ENCODE measurements around the gene HMCN1.
"Not testable (repeated sequence)": the region's sequence is repeated elsewhere in the genome, so short reads cannot be mapped to it uniquely, and the experiment has no call there.

The HMCN1 gene

DNA sequence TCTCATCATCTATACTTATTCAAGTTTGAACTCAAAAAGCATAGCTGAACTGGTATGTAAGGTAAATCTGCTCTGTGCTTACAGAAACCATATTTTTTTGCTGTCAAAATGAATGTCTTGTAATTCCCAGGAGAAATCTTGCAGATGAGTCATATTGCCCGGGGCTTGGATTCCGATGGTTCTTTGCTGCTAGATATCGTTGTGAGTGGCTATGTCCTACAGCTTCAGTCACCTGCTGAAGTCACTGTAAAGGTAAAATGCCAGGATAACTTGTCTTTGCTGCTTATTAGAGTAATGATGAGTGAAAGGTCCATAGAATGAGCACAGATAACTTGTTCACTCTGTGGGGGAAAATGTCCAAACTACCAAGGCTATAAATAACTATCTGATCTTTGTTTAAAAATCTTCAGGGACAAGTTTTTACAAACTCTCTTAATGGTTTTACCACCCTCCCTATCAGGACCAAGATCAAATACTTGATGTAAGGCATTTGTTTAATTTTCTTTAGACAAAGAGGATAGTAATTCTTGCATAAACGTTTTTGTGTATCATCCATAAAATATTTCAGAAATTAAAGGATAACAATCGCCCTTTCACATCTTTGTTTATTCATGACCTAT is 418.5 kb downstream of the HMCN1 start:
- DNase-seq (no peak), ATAC-seq (no peak)
- H3K36me3 Mint-ChIP-seq (ENCODE audit: low read depth), result no peaks in the 10 kb centered on the region
- H3K9me3 Mint-ChIP-seq, result no peaks in the 10 kb centered on the region
- no peaks in the 10 kb centered on the region for H3K4me1 Mint-ChIP-seq
- H3K27me3 Mint-ChIP-seq, result peaks cover 4% of the 10 kb centered on the region
- H3K27ac Mint-ChIP-seq, result no peak overlapping the region
- no peak overlapping the region for H3K4me3 Mint-ChIP-seq

GRCh38 chr1:186154651-186155050 is 420.5 kb downstream of the HMCN1 start:
- no peak overlapping the region for H3K4me3 Mint-ChIP-seq
- no peak overlapping the region for H3K27ac Mint-ChIP-seq
- no peak for DNase-seq

DNA sequence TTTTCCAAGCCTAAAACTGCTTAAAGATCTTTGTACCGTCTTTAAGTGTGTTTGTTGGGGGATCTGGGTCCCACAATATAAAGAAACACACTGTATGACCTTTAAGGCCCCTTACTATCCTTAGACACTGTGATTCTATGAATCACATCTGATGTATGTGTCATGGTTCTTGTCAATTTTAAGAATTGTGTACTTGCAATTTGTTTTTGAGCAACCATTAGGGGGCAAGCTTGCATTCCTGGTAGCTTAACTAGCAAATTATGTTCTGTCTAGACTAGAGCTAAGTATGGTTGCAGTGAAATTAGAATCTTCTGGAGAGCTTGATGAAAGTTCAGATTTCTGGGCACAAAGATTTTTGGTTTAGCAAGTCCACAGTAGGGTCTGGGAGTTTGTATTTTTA is 421.4 kb downstream of the HMCN1 start:
- no peaks in the 10 kb centered on the region for H3K4me1 Mint-ChIP-seq
- H3K9me3 Mint-ChIP-seq, result no peaks in the 10 kb centered on the region
- no peaks in the 10 kb centered on the region for H3K36me3 Mint-ChIP-seq (ENCODE audit: low read depth)
- H3K4me3 Mint-ChIP-seq, result no peak overlapping the region
- DNase-seq (no peak), ATAC-seq (peak; percentile 68)
- H3K27me3 Mint-ChIP-seq, result peaks cover 4% of the 10 kb centered on the region
- no peak overlapping the region for H3K27ac Mint-ChIP-seq

More at GRCh38 chr1:186154651-186155050, 420.5 kb downstream of the HMCN1 start:
- H3K4me1 Mint-ChIP-seq, result no peaks in the 10 kb centered on the region
- H3K9me3 Mint-ChIP-seq, result no peaks in the 10 kb centered on the region
- no peak for ATAC-seq
- H3K27me3 Mint-ChIP-seq, result peaks cover 4% of the 10 kb centered on the region
- no peaks in the 10 kb centered on the region for H3K36me3 Mint-ChIP-seq (ENCODE audit: low read depth)

GRCh38 chr1:186162895-186163294 is 428.7 kb downstream of the HMCN1 start:
- not testable (repeated sequence) for H3K4me1 Mint-ChIP-seq; ATAC-seq; H3K27me3 Mint-ChIP-seq; H3K9me3 Mint-ChIP-seq; DNase-seq; H3K36me3 Mint-ChIP-seq (ENCODE audit: low read depth); H3K4me3 Mint-ChIP-seq; H3K27ac Mint-ChIP-seq

- no peak for DNase-seq
- Mint-ChIP-seq H3K9me3 (no peaks in the 10 kb centered on the region), H3K4me1 (no peaks in the 10 kb centered on the region), H3K27me3 (peaks cover 5% of the 10 kb centered on the region), H3K36me3 (ENCODE audit: low read depth) (no peaks in the 10 kb centered on the region), H3K27ac (no peak overlapping the region), H3K4me3 (no peak overlapping the region)
- ATAC-seq, result no peak
Observed at GRCh38 chr1:186164773-186165172, 430.6 kb downstream of the HMCN1 start.

DNA sequence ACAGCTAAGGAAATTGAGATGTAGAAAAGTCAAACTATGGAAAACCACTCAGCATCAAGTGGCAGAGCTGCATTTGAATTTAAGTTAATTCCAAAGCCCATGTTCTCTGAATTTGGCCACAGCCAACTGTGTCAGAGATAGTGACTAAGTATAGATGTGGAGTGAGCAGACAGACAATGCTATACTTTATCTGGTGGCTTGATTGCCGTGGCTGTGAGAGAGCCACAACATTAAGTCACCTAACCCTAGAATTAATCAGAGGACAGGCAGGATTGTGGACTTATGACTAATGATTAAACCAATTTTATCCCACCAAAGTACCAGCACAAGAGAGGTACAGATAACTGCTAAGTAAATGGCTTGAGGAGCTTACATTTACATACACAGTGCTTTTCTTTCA is 431.1 kb downstream of the HMCN1 start:
- no peaks in the 10 kb centered on the region for H3K9me3 Mint-ChIP-seq

DNA sequence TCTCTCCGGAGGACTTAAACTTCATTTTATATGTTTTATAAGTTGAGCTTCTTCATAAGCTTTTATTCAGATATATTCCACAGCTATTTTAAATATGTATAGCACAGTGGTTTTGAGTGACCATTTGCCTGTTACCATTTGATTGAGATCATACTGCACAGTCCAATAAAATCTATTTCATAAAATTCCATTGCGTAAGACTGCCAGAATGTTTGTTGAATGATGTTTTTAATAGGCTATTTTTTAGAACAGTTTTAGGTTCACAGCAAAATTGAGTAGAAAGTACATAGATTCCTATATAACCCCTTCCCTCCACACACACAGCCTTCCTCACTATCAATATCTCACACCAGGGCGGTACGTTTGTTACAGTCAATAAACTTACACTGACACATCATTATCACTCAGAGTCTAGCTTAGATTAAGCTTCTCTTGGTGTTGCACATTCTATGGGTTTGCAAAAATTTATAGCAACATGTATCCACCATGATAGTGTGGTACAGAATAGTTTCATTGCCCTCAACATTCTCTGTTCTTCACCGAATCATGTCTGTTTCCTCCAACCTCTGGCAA is 433.0 kb downstream of the HMCN1 start:
- H3K4me3 Mint-ChIP-seq, result no peak overlapping the region
- no peaks in the 10 kb centered on the region for H3K36me3 Mint-ChIP-seq (ENCODE audit: low read depth)
- H3K27me3 Mint-ChIP-seq, result peaks cover 5% of the 10 kb centered on the region
- no peaks in the 10 kb centered on the region for H3K4me1 Mint-ChIP-seq
- H3K9me3 Mint-ChIP-seq, result no peaks in the 10 kb centered on the region
- no peak for DNase-seq
- ATAC-seq, result no peak
- H3K27ac Mint-ChIP-seq, result no peak overlapping the region

More for the DNA sequence above, 431.1 kb downstream of the HMCN1 start:
- no peaks in the 10 kb centered on the region for H3K4me1 Mint-ChIP-seq
- no peak for DNase-seq
- H3K36me3 Mint-ChIP-seq (ENCODE audit: low read depth), result no peaks in the 10 kb centered on the region
- no peak overlapping the region for H3K4me3 Mint-ChIP-seq
- peaks cover 5% of the 10 kb centered on the region for H3K27me3 Mint-ChIP-seq
- no peak overlapping the region for H3K27ac Mint-ChIP-seq
- ATAC-seq, result no peak

DNA sequence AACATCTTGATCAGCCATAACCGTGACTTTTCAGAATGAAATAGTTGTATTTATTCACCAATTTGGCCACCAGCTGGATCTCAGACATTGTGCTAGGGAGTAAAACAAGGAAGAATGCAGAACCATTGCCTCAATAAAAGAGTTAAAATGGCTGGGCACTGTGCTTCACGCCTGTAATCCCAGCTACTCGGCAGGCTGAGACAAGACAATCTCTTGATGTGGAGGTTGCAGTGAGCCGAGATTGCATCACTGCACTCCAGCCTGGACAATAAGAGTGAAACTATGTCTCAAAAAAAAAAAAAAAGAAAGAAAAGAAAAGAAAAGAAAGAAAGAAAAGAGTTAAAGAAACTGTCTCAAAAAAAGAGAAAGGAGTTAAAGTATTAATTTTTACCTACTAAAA is 441.4 kb downstream of the HMCN1 start:
- no peak overlapping the region for H3K4me3 Mint-ChIP-seq
- no peak for DNase-seq

GRCh38 chr1:186178426-186179043 is 444.3 kb downstream of the HMCN1 start:
- no peak overlapping the region for H3K27ac Mint-ChIP-seq

More for the DNA sequence above, 441.4 kb downstream of the HMCN1 start:
- Mint-ChIP-seq H3K4me1 (peaks cover 1% of the 10 kb centered on the region), H3K27me3 (peaks cover 12% of the 10 kb centered on the region), H3K27ac (no peak overlapping the region), H3K9me3 (no peaks in the 10 kb centered on the region), H3K36me3 (ENCODE audit: low read depth) (no peaks in the 10 kb centered on the region)
- no peak for ATAC-seq

GRCh38 chr1:186179231-186179630 is 445.0 kb downstream of the HMCN1 start:
- H3K27me3 Mint-ChIP-seq, result peaks cover 14% of the 10 kb centered on the region
- no peaks in the 10 kb centered on the region for H3K36me3 Mint-ChIP-seq (ENCODE audit: low read depth)
- no peak overlapping the region for H3K4me3 Mint-ChIP-seq
- DNase-seq (no peak), ATAC-seq (no peak)
- peaks cover 10% of the 10 kb centered on the region for H3K4me1 Mint-ChIP-seq
- H3K27ac Mint-ChIP-seq, result no peak overlapping the region
- no peaks in the 10 kb centered on the region for H3K9me3 Mint-ChIP-seq

More at GRCh38 chr1:186178426-186179043, 444.3 kb downstream of the HMCN1 start:
- ATAC-seq (no peak), DNase-seq (no peak)
- Mint-ChIP-seq H3K9me3 (no peaks in the 10 kb centered on the region), H3K4me1 (peaks cover 3% of the 10 kb centered on the region), H3K36me3 (ENCODE audit: low read depth) (no peaks in the 10 kb centered on the region), H3K27me3 (peaks cover 14% of the 10 kb centered on the region), H3K4me3 (no peak overlapping the region)

- ATAC-seq (peak; percentile 76), DNase-seq (peak; percentile 4)
- Mint-ChIP-seq H3K27ac (no peak overlapping the region), H3K4me3 (no peak overlapping the region), H3K9me3 (no peaks in the 10 kb centered on the region), H3K36me3 (ENCODE audit: low read depth) (no peaks in the 10 kb centered on the region), H3K4me1 (peaks cover 23% of the 10 kb centered on the region), H3K27me3 (peaks cover 16% of the 10 kb centered on the region)
Observed at GRCh38 chr1:186183219-186183618, 449.0 kb downstream of the HMCN1 start.

- Mint-ChIP-seq H3K27me3 (peaks cover 16% of the 10 kb centered on the region), H3K36me3 (ENCODE audit: low read depth) (no peaks in the 10 kb centered on the region), H3K27ac (no peak overlapping the region), H3K4me1 (peaks cover 25% of the 10 kb centered on the region), H3K4me3 (peak overlapping the region; percentile 8), H3K9me3 (no peaks in the 10 kb centered on the region)
- ATAC-seq (no peak), DNase-seq (no peak)
Observed at GRCh38 chr1:186183970-186184628, 449.9 kb downstream of the HMCN1 start.

- H3K27ac Mint-ChIP-seq, ATAC-seq, H3K4me3 Mint-ChIP-seq: not testable (repeated sequence)
Observed at GRCh38 chr1:186186251-186186650, 452.1 kb downstream of the HMCN1 start.

GRCh38 chr1:186187601-186188000 is 453.4 kb downstream of the HMCN1 start:
- Mint-ChIP-seq H3K36me3 (ENCODE audit: low read depth) (no peaks in the 10 kb centered on the region), H3K27ac (no peak overlapping the region), H3K27me3 (peaks cover 10% of the 10 kb centered on the region), H3K9me3 (no peaks in the 10 kb centered on the region), H3K4me1 (peaks cover 24% of the 10 kb centered on the region), H3K4me3 (no peak overlapping the region)
- peak; percentile 55 for ATAC-seq
- no peak for DNase-seq

More at GRCh38 chr1:186186251-186186650, 452.1 kb downstream of the HMCN1 start:
- H3K4me1 Mint-ChIP-seq, result peaks cover 24% of the 10 kb centered on the region
- DNase-seq; H3K9me3 Mint-ChIP-seq; H3K27me3 Mint-ChIP-seq; H3K36me3 Mint-ChIP-seq (ENCODE audit: low read depth): not testable (repeated sequence)
